Right lobe of liver (tissue), 6 donors: ENCODE data around the gene OPCML. TPM values are rescaled to one million over a fixed set of nuclear protein-coding genes. Genes with fewer than 3 reads are reported as not detected.
A peak's percentile ranks its signal among the peaks of the same experiment; 100 is the strongest.

Source experiments
- ATAC-seq, 4 donors: fragments of 200-7000 bp; cut with Tn5 transposase; one replicate each; pipeline ENCODE4 v1.9.1; 2020; ENCODE audit warnings: mild to moderate bottlenecking in 4 of 4, moderate library complexity in 4 of 4
- DNase-seq, 3 donors: peaks; one replicate each; pipeline ENCODE4 v3.0.0-alpha.2; 2020
- H3K27ac ChIP-seq, 3 donors: fragments of 200-600 bp; one replicate each; pipeline ENCODE4 v1.8.0; 2022
- H3K27me3 ChIP-seq, 2 donors: fragments of 200-600 bp; one replicate each; pipeline ENCODE4 v1.8.0; 2022
- H3K36me3 ChIP-seq, 4 donors: fragments of 200-600 bp; sonication (generic) in 1 of 4; one replicate each; pipeline versions ENCODE4 v1.5.1 to v1.8.0; 2017 to 2022; ENCODE audit warnings: control low read depth in 1 of 4
- H3K4me1 ChIP-seq, 4 donors: fragments of 200-600 bp; sonication (generic) in 1 of 4; one replicate each; pipeline versions ENCODE4 v1.5.1 to v1.8.0; 2017 to 2022; ENCODE audit warnings: control low read depth in 1 of 4
- H3K4me3 ChIP-seq, 3 donors: fragments of 200-600 bp; one replicate each; pipeline ENCODE4 v1.8.0; 2022
- H3K9me3 ChIP-seq, 4 donors: fragments of 200-600 bp; sonication (generic) in 1 of 4; one replicate each; pipeline versions ENCODE4 v1.5.1 to v1.8.0; 2017 to 2022; ENCODE audit warnings: control low read depth in 1 of 4
- CTCF ChIP-seq, 4 donors: fragments of 200-600 bp in 3 of 4; fragments of 450-650 bp in 1 of 4; IDR thresholded peaks; one replicate each; pipeline versions ENCODE4 v1.5.1 to v1.8.0; 2016 to 2022; ENCODE audit warnings: antibody characterized with exemption in 4 of 4, mild to moderate bottlenecking in 2 of 4
- POLR2A ChIP-seq: fragments of 450-650 bp; IDR thresholded peaks from one replicate; pipeline ENCODE4 v1.6.1; 2017; ENCODE audit warnings: antibody characterized with exemption, mild to moderate bottlenecking
- WGBS: methylation state at CpG from one replicate; pipeline ENCODE4 v1.1.6; 2018; ENCODE audit warnings: low coverage, low lambda C conversion rate; ENCODE audit not compliant: insufficient coverage; ENCODE audit errors: missing lambda C conversion rate; 5-methylcytosine and 5-hydroxymethylcytosine counted together
- intact Hi-C, 2 donors: fragments of 100-400 bp; cut with DNase I; formaldehyde crosslinking; loops; one replicate each; pipeline versions ENCODE4 v1.11.2 to v1.14.1; 2022
- total RNA-seq, 6 experiments: library from RNA; depleted of rRNA in 2 of 6; stranded (reverse); fragments of >200 nt in 2 of 6; fragmentation: NEBNext Ultra II Directional in 3 of 6; extraction: Animal tissue kit (Norgen Biotek cat#: 25700) in 3 of 6; gene quantifications; one replicate each; pipeline versions ENCODE4 v1.1.0 to v1.2.4, GENCODE V29; 2016 to 2023
- donor health status: DM: no; HTN: yes; CAD: no.
- donor health status: DM: no; HTN: no; CAD: no.
- donor health status: DM: no; HTN: no; CAD: no.
- donor health status: DM: no; HTN: yes; CAD: no.
- donor health status: DM: no; HTN: yes; CAD: no.

The OPCML gene
- total RNA-seq, 6 experiments from 2014 or later = 0.11 TPM; not detected in 5

- WGBS = 10% methylated on average over 21 of the region's 23 CpGs
- H3K27ac ChIP-seq = no peak overlapping the region
- intact Hi-C loops = loop anchor here (5.0 to 10.0 kb wide), 2 partner anchors 72 to 750 kb away; no protein-coding TSS in a partner anchor
- H3K27me3 ChIP-seq = no peaks in the 10 kb centered on the region
- H3K4me1 ChIP-seq = no peaks in the 10 kb centered on the region
- H3K4me3 ChIP-seq = no peak overlapping the region
- ATAC-seq (no peak), DNase-seq (peak in 1 of 3 donors; percentile 65)
- no peak for TF ChIP-seq CTCF (IDR thresholded peaks at IDR 0.05)
- no peak for TF ChIP-seq POLR2A
- no peaks in the 10 kb centered on the region for H3K9me3 ChIP-seq
- no peaks in the 10 kb centered on the region for H3K36me3 ChIP-seq
Observed at GRCh38 chr11:133082453-133082781, 449.9 kb downstream of the OPCML start.

- ATAC-seq (no peak), DNase-seq (no peak)
- Histone ChIP-seq H3K4me3 (no peak overlapping the region), H3K9me3 (no peaks in the 10 kb centered on the region), H3K27me3 (no peaks in the 10 kb centered on the region), H3K27ac (no peak overlapping the region), H3K36me3 (no peaks in the 10 kb centered on the region), H3K4me1 (no peaks in the 10 kb centered on the region)
- TF ChIP-seq POLR2A (no peak), CTCF (IDR thresholded peaks at IDR 0.05) (no peak)
- intact Hi-C loops = loop anchor here (5.0 to 10.0 kb wide), 2 partner anchors 73 to 750 kb away; no protein-coding TSS in a partner anchor
- WGBS = 50% methylated on average over 21 of the region's 43 CpGs
Observed at GRCh38 chr11:133081730-133082452, 450.4 kb downstream of the OPCML start.

- Histone ChIP-seq H3K36me3 (no peaks in the 10 kb centered on the region), H3K4me1 (no peaks in the 10 kb centered on the region), H3K27me3 (no peaks in the 10 kb centered on the region), H3K9me3 (no peaks in the 10 kb centered on the region), H3K27ac (no peak overlapping the region), H3K4me3 (no peak overlapping the region)
- WGBS = 72% methylated on average over 9 of the region's 9 CpGs
- intact Hi-C loops = loop anchor here (5.0 to 10.0 kb wide), 2 partner anchors 74 to 751 kb away; no protein-coding TSS in a partner anchor
- no peak for ATAC-seq
- TF ChIP-seq POLR2A = no peak
- TF ChIP-seq CTCF (IDR thresholded peaks at IDR 0.05) = no peak
- no peak for DNase-seq
Observed at GRCh38 chr11:133081020-133081419, 451.3 kb downstream of the OPCML start.

- no peaks in the 10 kb centered on the region for H3K4me1 ChIP-seq
- 21% methylated on average over 18 of the region's 24 CpGs for WGBS
- no peaks in the 10 kb centered on the region for H3K36me3 ChIP-seq
- peak; percentile 42 to 64 (median 58) for ATAC-seq
- H3K9me3 ChIP-seq = no peaks in the 10 kb centered on the region
- no peak overlapping the region for H3K27ac ChIP-seq
- TF ChIP-seq POLR2A = no peak
- peak; percentile 45 to 73 (median 70) for TF ChIP-seq CTCF (IDR thresholded peaks at IDR 0.05)
- no peaks in the 10 kb centered on the region for H3K27me3 ChIP-seq
- H3K4me3 ChIP-seq = no peak overlapping the region
- DNase-seq = no peak
- intact Hi-C loops = no loop called here
Observed at GRCh38 chr11:133078591-133079404, 453.5 kb downstream of the OPCML start.
